Keratinocyte (primary cell): ENCODE data around the gene TOP3B.

Experiments used
- EZH2 ChIP-seq: IDR thresholded peaks from one replicate; pipeline ENCODE4 v1.6.1; 2012; ENCODE audit warnings: inconsistent platforms, mild to moderate bottlenecking, low read length, moderate library complexity
- TF ChIP-seq, protein P1 (sequence below), 3 experiments: IDR thresholded peaks in 1 of 3; conservative IDR thresholded peaks in 1 of 3; optimal IDR thresholded peaks in 1 of 3; 2 replicates in 2 of 3; 3 replicates in 1 of 3; pipeline versions ENCODE3 to v1.5.1; 2011; ENCODE audit warnings: low read length in 3 of 3, mild to moderate bottlenecking in 3 of 3, moderate library complexity in 2 of 3, control low read depth in 1 of 3, inconsistent platforms in 1 of 3; ENCODE audit not compliant: insufficient read depth in 2 of 3; ENCODE audit errors: extremely low read depth in 1 of 3

DNA sequence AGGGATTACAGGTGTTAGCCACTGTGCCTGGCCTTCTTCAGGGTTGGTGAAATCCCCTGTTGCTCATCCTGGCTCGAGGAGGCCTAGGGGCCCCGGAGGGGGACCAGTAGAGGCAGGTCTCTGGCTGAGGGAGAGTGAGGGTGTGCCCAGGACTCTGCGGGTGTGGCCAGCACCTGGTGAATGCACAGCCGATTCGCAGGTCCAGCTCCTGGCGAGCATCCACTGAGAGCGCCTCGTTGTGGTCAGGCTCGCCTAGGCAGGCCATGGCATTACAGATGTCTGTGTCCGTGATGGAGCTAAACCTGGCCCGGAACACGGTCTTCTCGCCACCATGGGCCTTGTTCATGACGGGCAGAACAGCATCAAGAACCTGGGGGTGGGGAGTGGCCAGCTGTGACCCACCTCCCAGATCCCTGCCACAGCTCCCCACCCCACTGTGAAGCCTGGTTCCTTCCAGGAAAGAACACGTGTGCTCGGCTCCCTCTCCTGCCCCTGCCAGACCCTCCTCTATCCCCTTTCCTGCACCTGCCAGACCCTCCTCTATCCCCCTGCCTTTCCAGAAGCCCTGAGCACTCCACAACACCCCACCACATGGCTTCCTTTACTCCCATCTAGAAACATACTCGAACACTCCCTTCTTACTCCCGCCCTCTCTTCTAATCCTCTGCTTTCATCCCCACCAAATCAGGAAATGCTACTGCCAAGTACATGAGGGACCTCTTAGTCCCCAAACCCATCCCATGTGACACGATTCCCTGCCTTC is 12.4 kb downstream of the TOP3B start:
- TF ChIP-seq, protein P1, sequence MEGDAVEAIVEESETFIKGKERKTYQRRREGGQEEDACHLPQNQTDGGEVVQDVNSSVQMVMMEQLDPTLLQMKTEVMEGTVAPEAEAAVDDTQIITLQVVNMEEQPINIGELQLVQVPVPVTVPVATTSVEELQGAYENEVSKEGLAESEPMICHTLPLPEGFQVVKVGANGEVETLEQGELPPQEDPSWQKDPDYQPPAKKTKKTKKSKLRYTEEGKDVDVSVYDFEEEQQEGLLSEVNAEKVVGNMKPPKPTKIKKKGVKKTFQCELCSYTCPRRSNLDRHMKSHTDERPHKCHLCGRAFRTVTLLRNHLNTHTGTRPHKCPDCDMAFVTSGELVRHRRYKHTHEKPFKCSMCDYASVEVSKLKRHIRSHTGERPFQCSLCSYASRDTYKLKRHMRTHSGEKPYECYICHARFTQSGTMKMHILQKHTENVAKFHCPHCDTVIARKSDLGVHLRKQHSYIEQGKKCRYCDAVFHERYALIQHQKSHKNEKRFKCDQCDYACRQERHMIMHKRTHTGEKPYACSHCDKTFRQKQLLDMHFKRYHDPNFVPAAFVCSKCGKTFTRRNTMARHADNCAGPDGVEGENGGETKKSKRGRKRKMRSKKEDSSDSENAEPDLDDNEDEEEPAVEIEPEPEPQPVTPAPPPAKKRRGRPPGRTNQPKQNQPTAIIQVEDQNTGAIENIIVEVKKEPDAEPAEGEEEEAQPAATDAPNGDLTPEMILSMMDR (optimal IDR thresholded peaks at IDR 0.05 in 1 of 3, IDR thresholded peaks at IDR 0.05 in 1 of 3, conservative IDR thresholded peaks at IDR 0.05 in 1 of 3; ENCODE audit: extremely low read depth in 1 of 3, insufficient read depth in 2 of 3, low read length in 3 of 3), result peak; percentile 24 to 58 (median 37)
- TF ChIP-seq EZH2, result no peak
